Epithelial cell of esophagus (primary cell): ENCODE results near the gene PPOX.

ENCODE experiments used
- DNase-seq: peaks from one replicate; pipeline ENCODE4 v3.0.0; 2010; ENCODE audit warnings: low read depth
- H3K4me3 ChIP-seq: 2 replicates; pipeline ENCODE4 v1.5.1; 2011; ENCODE audit warnings: mild to moderate bottlenecking, low read length, control low read depth
- CTCF ChIP-seq: IDR thresholded peaks from 2 replicates; pipeline ENCODE4 v1.5.1; 2011; ENCODE audit warnings: low read depth, mild to moderate bottlenecking, low read length, control low read depth, inconsistent platforms; ENCODE audit not compliant: insufficient read depth; ENCODE audit errors: missing control alignments

The PPOX gene

GRCh38 chr1:161191971-161192370 is 25.7 kb downstream of the PPOX start:
- H3K4me3 ChIP-seq, result no peak overlapping the region
- no peak for TF ChIP-seq CTCF
- no peak for DNase-seq

GRCh38 chr1:161192476-161193465 is 26.5 kb downstream of the PPOX start:
- peak; percentile 98 for TF ChIP-seq CTCF
- no peak overlapping the region for H3K4me3 ChIP-seq
- peak; percentile 73 for DNase-seq

- TF ChIP-seq CTCF, result no peak
- no peak for DNase-seq
- H3K4me3 ChIP-seq, result no peak overlapping the region
These were observed 27.5 kb downstream of the PPOX start for GRCh38 chr1:161193561-161194235.

GRCh38 chr1:161195171-161195570 is 28.9 kb downstream of the PPOX start:
- TF ChIP-seq CTCF, result no peak
- no peak for DNase-seq
- no peak overlapping the region for H3K4me3 ChIP-seq

- no peak for DNase-seq
- TF ChIP-seq CTCF, result no peak
- H3K4me3 ChIP-seq, result no peak overlapping the region
These were observed 29.9 kb downstream of the PPOX start for GRCh38 chr1:161196111-161196510.

GRCh38 chr1:161196521-161197451 is 30.6 kb downstream of the PPOX start:
- no peak overlapping the region for H3K4me3 ChIP-seq
- TF ChIP-seq CTCF, result no peak
- no peak for DNase-seq
